ENCODE measurements around the gene LKAAEAR1.

- TF ChIP-seq, protein P1, sequence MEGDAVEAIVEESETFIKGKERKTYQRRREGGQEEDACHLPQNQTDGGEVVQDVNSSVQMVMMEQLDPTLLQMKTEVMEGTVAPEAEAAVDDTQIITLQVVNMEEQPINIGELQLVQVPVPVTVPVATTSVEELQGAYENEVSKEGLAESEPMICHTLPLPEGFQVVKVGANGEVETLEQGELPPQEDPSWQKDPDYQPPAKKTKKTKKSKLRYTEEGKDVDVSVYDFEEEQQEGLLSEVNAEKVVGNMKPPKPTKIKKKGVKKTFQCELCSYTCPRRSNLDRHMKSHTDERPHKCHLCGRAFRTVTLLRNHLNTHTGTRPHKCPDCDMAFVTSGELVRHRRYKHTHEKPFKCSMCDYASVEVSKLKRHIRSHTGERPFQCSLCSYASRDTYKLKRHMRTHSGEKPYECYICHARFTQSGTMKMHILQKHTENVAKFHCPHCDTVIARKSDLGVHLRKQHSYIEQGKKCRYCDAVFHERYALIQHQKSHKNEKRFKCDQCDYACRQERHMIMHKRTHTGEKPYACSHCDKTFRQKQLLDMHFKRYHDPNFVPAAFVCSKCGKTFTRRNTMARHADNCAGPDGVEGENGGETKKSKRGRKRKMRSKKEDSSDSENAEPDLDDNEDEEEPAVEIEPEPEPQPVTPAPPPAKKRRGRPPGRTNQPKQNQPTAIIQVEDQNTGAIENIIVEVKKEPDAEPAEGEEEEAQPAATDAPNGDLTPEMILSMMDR (IDR thresholded peaks at IDR 0.05) = no peak
- TF ChIP-seq POLR2AphosphoS5 (IDR thresholded peaks at IDR 0.05) = no peak
- TF ChIP-seq POLR2A (IDR thresholded peaks at IDR 0.05) = no peak
- no peak for TF ChIP-seq EP300 (IDR thresholded peaks at IDR 0.05)
Measured at GRCh38 chr20:64084685-64085152, 521 bp upstream of the LKAAEAR1 start.
